H1 (cell line): ENCODE measurements around the gene ADAMTS16.

ENCODE experiments used
- CEBPB ChIP-seq: IDR thresholded peaks from 2 replicates; pipeline ENCODE4 v1.6.1; 2012; ENCODE audit warnings: low read depth, low read length
- CTCF ChIP-seq, 3 experiments: IDR thresholded peaks; 1 replicate in 2 of 3; 2 replicates in 1 of 3; pipeline versions ENCODE4 v1.5.1 to v1.6.1; 2011; ENCODE audit warnings: low read length in 3 of 3, mild to moderate bottlenecking in 3 of 3, inconsistent platforms in 2 of 3, low read depth in 1 of 3, moderate library complexity in 1 of 3; ENCODE audit not compliant: insufficient read depth in 1 of 3; ENCODE audit errors: control extremely low read depth in 1 of 3
- EP300 ChIP-seq, 2 experiments: IDR thresholded peaks; 1 replicate in 1 of 2; 2 replicates in 1 of 2; pipeline ENCODE4 v1.6.1; 2011 to 2012; ENCODE audit warnings: low read depth in 2 of 2, low read length in 2 of 2, mild to moderate bottlenecking in 2 of 2, borderline replicate concordance in 1 of 2, inconsistent platforms in 1 of 2, moderate library complexity in 1 of 2
- EZH2 ChIP-seq: fragments of 200-600 bp; sonication (generic); IDR thresholded peaks from 2 replicates; pipeline ENCODE4 v1.7.1; 2012; ENCODE audit warnings: low read depth, mild to moderate bottlenecking, moderate library complexity, low read length, inconsistent platforms; ENCODE audit not compliant: severe bottlenecking
- MAX ChIP-seq: IDR thresholded peaks from 2 replicates; pipeline ENCODE4 v1.6.1; 2012; ENCODE audit warnings: inconsistent platforms
- PHF8 ChIP-seq: fragments of 200-600 bp; sonication (generic); conservative IDR thresholded peaks from 2 replicates; pipeline ENCODE4 v1.7.1; 2012; ENCODE audit warnings: low read depth, mild to moderate bottlenecking, inconsistent platforms, low read length, moderate library complexity
- POLR2A ChIP-seq, 2 experiments: IDR thresholded peaks; 1 replicate in 1 of 2; 2 replicates in 1 of 2; pipeline ENCODE4 v1.6.1; 2011; ENCODE audit warnings: low read depth in 2 of 2, low read length in 2 of 2, mild to moderate bottlenecking in 2 of 2; ENCODE audit errors: control extremely low read depth in 1 of 2
- POLR2AphosphoS5 ChIP-seq: IDR thresholded peaks from 2 replicates; pipeline ENCODE4 v1.6.1; 2011; ENCODE audit warnings: low read depth, low read length
- TAF1 ChIP-seq: IDR thresholded peaks from 2 replicates; pipeline ENCODE4 v1.6.1; 2011; ENCODE audit warnings: mild to moderate bottlenecking, low read depth, low read length

GRCh38 chr5:5146530-5147160 is 6.5 kb downstream of the ADAMTS16 start:
- TF ChIP-seq EZH2: no peak
- TF ChIP-seq MAX: no peak
- TF ChIP-seq CEBPB: no peak
- no peak for TF ChIP-seq POLR2AphosphoS5
- TF ChIP-seq TAF1: no peak
- TF ChIP-seq CTCF (IDR thresholded peaks at IDR 0.05; ENCODE audit: control extremely low read depth in 1 of 3, insufficient read depth in 1 of 3, low read depth in 1 of 3, low read length in 3 of 3): no peak
- TF ChIP-seq PHF8: no peak
- no peak for TF ChIP-seq POLR2A (IDR thresholded peaks at IDR 0.05; ENCODE audit: control extremely low read depth in 1 of 2, low read depth in 2 of 2, low read length in 2 of 2)
- no peak for TF ChIP-seq EP300 (IDR thresholded peaks at IDR 0.05; ENCODE audit: borderline replicate concordance in 1 of 2, low read depth in 2 of 2, low read length in 2 of 2)
